Right hindlimb (tissue), 1 donor: ENCODE measurements around the gene GARRE1.
A peak's percentile ranks its signal among the peaks of the same experiment; 100 is the strongest.
"Not testable (repeated sequence)": the region's sequence is repeated elsewhere in the genome, so short reads cannot be mapped to it uniquely, and the experiment has no call there.

Experiments used
- DNase-seq: peaks from one replicate; pipeline ENCODE4 v3.0.0-alpha.2; 2018

GARRE1 gene

DNA sequence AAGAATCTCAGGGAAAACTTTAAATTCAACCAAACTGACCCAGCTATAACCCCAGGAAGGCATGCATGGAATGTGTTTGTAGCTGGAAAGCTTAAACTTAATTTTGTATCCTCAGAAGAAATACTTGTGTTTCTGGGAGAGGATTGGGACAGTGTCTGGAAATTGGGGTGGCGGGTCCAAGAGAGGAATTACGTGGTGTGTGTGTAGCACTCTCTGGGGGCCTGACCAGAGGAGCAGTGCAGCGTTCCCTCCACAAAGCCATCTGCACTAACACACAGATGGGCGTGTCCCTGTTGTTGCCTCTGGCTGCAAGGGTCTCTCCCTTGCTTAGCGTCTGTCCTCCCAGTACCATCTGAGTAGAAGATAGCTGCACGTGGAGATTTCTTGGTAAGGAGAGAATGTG lies 6.4 kb downstream of the GARRE1 start:
- peak; percentile 59 for DNase-seq

DNA sequence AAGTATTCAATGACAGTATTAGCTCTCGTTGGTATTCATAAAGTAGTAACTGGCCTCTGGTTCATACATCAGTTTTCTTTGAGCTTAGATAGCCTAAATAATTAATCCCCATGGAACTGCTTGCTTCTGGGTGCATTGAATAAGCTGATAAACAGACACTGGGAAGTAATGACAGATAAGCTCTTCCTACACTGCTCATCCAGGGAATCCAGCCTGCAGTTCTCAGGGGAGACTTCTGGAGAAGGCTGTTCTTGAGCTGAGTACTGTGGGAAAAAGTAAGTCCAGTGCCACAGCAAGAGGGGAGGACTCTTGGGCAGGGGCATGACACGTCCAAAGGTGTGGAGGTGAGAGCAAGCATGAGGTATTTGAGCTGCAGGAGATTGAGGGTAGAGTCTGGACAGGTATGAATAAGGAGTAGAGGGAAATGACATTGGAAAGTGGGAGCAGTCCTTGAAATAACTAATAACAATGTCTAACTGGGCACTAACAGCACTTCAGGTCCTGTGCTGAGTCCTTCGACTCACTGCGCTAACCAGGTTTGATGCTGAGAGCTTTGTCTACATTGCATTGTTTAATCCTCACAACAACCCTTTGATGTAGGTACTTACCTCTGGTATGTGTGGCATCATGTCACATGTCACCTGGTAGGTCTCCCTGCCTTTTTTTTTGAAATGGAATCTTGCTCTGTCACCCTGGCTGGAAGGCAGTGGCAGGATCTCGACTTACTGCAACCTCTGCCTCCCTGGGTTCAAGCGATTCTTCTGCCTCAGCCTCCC lies 7.2 kb downstream of the GARRE1 start:
- DNase-seq: no peak

DNA sequence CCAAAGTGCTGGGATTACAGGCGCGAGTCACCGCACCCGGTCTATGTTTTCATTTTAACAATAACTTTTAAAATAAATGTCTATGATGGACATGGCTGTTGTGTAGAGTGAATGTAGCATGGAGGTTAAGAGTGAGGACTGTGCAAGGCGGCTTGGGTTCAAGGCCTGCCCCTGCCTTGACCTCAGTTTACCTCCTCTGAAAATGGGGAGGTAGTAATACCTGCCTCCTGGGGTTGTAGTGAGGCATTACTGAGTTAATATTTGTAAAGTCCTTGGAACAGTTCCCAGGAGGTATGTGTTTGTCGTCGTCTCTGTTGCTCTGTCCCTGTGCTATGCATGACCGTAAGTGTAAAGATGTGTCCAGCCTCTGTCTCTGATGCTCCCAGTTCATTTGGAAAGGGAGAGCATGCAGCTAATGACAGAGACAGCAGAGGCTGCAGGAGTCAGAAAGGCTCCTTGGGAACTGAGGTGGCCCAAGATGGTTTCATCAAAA lies 9.4 kb downstream of the GARRE1 start:
- DNase-seq: no peak

DNA sequence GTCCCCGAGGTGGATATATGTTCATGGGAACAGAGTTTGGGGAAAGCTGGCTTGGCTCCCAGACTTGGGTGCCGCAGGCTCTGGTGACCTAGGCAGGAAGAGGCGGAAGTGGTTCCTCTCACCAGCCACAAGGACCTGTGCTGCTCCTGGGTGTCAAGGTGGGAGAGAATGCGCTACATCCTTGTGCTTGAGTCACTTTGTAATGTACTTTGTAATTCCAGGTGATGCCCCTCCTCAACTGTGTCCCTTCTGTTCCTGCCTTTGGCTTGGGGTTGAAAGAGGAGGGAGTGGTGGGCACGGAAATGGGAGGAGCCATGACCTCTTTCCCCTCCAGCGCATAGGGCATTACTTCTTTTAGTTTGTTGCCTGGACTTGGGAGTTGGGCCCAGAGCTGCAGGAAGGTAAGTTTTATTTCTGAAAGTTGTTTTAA lies 10.9 kb downstream of the GARRE1 start:
- no peak for DNase-seq

DNA sequence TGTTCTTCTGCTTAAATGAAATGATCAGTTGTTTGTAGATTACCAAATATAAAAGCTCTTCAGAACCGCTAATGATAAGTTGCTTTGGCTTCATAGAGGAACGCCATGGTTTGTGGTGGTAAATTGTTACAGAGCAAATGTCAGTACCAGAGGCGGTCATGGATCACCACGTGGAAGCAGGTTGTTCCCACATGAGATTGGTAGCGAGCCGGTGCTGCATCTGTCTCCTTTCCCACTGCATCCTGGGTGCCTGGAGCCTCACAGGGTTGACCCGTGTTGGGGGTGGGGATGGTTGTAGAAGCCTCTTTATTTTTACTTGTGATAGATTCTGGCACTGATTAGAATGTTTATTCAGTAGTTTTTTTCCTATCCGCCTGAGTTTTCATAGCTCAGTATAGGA lies 14.7 kb downstream of the GARRE1 start:
- peak; percentile 30 for DNase-seq

DNA sequence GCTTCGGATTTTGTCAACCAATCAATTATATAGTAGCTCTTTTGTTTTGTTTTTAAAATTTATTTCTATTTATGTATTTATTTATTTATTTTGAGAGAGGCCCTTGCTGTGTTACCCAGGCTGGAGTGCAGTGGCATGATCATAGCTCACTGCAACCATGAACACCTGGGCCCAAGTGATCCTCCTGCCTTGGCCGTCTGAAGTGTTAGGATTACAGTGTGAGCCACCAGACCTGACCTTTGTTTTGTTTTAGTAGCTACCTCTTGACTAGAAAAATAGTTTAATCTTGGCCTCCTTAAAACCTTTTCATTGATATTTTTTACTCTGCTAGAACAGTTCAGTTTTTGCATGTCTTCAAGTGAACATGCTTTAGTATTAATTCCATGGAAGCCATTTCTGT lies 15.1 kb downstream of the GARRE1 start:
- DNase-seq: no peak

DNA sequence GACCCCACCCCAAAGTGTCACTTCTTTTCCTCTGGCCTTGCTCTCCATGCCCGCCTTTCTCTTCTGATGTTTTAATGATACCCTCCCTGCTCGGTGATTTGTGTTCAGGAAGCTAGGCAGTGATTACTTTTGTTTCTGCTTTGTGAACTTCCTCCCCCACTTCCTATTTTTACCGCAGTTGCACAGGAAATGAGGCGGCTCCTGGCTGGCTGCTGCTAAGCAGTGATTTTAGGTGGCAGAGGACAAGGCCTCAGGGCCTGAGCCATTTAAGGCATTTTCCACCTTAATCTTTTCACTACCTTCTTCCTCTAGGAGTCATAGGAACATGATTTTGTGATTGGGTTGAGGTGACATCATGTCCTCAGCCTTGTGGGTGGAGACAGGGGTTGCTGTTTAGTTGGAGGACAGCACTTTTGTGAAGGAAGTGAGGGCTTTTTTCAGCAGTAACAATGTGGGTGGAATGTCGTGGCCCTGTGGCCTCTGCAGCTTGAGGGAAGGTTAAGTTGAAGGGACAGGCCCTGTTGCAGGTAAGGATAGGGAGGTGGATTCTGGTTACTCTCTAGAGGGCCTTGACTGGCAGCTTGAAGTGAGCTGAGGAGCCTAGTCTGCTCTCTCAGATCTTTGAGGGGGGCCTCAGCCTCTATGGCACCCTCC lies 15.7 kb downstream of the GARRE1 start:
- DNase-seq: peak; percentile 57

DNA sequence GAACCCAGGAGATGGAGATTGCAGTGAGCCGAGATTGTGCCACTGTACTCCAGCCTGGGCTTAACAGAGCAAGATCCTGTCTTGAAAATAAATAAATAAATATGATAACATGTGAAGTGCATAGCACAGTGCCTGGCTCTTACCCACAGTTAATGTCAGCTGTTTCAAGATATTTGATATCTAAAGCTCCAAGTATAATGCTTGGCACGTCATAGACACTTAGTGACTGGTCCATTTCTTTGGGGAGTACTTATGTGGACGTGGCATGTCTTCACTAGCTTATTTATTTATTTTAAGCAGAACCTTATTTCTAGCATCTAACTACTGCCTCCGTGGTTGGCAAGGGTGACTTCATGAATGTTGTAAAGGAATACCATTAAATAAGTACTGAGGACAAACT lies 18.8 kb downstream of the GARRE1 start:
- DNase-seq: no peak

DNA sequence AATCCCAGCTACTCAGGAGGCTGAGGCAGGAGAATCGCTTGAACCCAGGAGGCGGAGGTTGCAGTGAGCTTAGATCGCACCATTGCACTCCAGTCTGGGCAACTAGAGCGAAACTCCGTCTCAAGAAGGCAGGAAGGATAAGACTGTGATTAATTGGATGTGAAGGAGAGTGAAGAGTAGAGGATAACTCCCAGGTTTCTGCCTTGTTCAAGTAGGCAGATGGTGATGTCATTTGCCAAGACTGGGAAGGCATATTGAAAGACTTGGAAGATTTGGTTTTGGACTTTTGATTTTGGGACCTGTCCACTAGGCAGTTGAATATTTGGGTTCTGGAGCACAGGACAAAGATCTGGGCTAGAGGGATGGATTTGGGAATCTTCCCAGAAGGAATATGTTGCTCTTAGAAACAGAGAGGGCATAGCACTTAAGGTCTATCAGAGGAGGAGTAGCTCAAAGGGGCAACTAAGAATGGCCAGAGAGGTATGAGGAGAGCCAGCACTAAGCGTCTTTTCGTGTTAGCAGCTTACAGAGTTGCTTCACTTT lies 20.0 kb downstream of the GARRE1 start:
- no peak for DNase-seq

DNA sequence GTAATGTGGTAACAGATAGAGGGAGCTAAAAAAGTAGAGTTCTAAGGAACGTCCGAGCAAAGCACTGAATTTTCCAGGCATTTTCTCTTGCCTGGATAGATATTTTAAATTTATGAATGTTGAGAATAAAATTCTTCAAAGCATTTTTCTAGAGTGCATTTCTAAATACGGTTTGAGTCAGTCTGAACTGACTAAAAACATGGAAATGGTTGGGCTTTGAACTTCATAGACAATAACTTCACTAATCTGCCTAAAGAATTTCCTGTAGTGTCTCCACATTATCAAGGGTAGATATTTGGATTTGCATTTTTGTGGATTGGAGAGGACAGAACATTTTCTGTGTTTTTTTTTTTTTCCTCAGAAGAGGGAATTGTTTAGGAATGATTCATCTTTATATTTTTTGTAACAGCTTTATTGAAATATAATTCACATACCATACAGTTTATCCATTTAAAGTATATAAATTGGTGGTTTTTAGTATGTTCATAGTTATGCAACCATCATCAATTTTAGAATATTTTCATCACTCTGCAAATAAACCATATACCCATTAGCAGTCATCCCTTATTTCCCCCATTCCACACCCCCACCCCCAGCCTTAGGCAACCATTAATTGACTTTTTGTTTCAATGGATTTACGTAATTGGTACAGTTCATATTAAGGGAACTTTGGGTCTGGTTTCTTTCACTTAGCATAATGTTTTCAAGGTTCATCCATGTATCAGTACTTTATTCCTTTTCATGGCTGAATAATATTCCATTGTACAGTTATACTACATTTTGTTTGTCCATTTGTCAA lies 20.7 kb downstream of the GARRE1 start:
- DNase-seq: no peak

DNA sequence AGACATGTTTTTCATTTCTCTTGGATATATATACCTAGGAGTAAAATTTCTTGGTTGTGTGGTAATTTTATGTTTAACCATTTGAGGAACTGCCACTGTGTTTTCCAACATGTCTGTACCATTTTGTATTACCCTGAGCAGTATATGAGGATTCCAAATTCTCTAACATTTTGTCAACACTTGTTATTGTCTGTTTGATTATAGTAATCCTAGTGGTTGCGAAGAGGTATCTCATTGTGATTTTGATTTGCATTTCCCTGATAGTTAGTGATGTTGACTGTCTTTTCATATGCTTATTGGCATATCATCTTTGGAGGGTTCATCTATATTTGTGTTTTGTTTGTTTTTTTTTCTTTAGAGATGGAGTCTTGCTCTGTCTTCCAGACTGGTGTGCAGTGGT lies 21.4 kb downstream of the GARRE1 start:
- DNase-seq: no peak

DNA sequence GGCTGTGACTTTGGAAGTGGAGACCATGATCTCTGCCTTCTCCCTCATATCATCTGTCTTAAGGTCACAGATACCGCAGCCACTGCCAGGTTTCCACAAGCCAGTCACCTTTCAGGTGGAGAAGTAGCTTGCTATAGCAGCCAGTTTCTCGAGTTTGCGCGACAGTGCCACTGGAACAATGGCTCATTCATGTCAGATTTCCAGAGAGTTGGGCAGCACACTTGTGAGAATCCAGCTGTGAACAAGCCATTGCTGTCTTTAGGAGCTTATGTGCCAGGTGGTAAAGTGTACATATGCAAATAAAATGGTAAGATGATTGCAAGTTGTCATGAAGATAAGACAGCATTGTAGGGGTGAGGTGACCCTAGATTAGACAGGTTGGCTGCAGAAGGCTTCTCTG lies 22.3 kb downstream of the GARRE1 start:
- DNase-seq: no peak

DNA sequence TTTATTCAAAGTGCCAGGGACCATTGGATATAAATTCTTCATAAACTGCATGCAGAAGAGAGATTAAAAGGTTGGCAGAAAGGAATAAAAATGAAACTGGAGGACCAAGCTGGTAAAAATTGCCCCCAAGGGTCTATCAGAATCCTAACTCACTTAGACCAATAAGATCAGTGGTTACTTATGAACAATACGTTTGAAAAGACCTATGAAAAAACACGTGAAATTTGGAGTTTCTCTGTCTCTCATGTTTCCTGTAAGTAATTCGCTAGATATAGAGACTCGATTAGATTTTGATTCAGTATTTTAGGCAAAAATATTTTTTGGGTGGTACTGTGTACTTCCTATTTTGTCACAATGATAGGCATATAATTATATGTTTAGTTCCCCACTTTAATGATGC lies 22.9 kb downstream of the GARRE1 start:
- DNase-seq: no peak

DNA sequence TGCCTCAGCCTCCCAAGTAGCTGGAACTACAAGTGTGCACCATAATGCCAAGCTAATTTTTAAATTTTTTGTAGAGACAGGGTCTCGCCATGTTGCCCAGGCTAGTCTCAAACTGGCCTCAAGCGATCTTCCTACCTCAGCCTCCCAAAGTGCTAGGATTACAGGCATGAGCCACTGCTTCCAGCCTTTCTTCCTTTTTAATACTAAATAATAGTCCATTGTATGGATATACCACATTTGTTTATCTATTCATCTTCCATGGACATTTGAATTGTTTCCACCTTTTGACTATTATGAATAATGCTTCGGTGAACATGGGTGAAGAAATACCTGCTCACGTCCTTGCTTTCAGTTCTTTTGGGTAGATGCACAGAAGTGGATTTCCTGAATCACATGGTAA lies 24.4 kb downstream of the GARRE1 start:
- DNase-seq: no peak

DNA sequence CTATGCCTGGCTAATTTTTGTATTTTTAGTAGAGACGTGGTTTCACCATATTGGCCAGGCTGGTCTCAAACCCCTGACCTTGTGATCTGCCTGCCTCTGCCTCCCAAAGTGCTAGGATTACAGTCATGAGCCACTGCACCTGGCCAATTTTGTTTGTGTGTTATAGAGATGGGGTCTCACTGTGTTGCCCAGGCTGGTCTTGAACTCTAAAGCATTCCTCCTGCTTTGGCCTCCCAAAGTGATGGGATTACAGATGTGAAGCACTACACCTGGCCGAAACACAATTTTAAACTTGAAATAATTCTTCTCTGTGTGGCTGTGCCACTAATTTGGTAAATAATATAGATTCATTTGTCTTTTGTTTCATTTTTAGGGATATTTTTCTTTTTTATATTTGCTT lies 27.1 kb downstream of the GARRE1 start:
- not testable (repeated sequence) for DNase-seq

DNA sequence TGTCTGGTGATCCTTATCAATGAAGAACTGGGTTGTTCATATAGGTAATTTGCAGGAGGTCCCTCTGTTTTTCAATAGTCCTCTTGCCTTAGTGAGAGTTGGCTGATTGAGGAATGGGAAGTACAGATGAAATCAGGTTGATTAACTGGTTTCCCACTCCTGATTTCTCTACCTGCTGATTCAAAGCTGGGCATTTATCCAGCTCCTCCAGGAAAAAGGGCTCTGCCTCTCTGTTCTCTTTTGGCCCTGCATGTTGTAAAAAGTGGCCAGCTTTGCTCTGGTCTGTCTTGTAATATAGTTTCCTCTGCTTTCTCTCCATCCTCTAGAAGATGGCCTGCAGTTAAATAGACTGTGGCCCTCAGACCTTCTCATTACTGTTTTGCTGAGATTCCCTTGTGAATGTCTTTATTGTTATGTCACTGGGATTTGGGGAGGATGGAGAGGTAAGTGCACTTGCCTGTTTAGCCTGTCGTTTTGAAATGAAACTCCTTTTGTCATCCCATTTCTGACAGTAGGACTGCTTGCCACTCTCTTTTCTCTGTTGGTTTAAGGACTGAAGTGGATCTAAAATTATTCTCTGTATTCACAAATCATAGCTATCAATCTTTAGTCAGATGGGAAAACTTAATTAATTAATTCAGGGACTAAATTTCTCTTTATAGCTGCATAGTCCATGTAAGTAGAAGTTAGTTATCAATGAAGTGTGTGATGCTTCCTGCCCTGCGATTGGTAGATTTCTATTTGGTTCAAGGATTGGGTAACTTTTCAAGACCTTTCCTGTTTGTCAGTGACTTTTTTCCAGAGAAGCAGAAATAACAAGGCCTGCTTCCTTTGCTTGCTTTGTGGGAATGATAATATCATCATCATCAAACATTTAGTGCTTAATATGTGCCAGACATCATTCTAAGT lies 28.5 kb downstream of the GARRE1 start:
- DNase-seq: no peak

DNA sequence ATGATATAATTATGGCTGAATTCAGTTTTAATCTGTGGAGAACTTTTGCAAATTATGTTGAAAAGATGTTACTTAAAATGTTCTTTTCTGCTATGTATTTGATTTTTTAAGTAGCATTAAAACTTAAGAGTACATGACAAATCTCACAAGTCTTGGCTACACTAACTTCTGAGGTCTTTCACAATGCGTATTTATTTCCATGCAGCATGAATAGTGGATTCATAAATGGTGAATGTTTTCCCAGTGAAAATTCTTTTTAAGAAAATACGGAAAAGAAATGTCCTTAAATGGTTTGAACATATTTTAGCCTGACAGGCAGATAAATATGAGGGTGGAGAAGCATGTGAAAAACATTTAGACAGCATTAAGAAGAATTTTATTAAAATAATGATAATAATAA lies 30.2 kb downstream of the GARRE1 start:
- DNase-seq: no peak

DNA sequence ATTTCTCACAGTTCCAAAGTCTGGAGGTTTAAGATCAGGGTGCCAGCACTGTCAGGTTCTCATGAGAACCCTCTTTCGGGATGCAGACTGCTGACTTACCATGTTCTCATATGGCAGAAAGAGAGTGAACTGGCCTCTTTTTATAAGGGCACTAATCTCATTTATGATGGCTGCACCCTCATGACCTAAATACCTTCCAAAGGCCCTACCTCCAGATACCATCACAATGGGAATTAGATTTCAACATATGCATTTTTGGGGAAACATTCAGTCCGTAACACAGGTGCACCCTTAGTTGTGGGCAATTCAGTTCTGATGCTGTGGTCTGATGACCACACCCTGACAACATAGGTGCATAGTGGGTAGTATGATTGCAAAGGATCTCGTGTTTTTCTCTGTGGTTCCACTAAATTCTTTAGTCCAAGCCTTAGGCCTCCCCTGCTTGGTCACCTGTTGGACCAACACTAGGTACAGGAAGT lies 33.3 kb downstream of the GARRE1 start:
- DNase-seq: no peak

DNA sequence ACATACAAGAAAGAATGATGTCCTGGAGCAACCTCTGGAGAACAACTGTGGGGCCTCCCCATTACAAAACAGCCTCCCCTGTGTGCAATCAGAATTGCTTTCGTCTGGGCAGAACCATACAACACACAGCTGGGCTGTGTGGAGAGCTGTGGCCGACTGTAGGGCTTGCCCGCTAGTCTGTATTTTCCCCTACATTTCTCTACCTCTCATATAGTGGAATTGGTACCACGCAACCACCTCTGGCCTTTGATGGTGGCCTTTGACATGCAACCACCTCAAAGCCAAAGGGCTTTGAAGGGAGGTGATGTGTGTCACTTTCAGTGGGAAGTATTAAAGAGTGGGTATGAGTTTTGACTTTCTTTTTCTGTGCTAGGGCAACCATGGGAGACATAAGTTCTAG lies 34.0 kb downstream of the GARRE1 start:
- DNase-seq: no peak

DNA sequence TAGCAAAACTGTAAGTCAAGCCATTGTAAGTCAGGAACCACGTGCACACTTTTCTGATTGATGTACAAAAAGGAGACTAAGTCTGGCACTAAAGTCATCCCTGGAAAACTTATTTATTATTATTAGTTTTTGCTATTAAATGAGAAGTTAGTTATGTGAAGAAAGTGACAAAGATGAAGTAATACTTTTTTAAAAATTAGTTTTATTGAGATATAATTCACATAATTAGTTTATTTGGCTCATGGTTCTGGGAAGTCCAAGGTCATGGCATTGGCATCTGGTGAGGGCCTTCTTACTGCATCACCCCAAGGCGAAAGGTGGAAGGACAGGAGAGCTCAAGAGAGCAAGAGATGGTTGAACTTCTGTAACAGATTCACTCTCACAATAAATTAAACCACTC lies 36.9 kb downstream of the GARRE1 start:
- no peak for DNase-seq

DNA sequence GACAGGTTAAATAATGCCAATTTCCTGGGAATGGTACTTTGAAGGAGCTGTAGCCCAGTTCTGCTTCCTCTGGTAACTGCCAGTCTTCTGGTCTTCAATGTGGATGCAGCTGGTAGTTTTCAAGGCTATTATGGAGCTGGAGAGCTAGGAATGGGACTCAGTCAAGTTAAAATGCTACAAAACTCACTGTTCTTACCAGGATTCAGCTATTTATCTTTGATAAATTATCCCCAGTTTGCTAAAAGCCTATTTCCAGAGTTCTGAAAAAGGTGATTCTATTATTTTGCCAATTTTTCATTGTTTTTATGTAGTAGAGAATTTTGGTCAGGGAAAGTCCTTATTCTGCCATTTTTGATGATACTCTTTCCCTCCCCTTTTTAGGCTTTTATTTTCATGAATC lies 40.7 kb downstream of the GARRE1 start:
- no peak for DNase-seq

DNA sequence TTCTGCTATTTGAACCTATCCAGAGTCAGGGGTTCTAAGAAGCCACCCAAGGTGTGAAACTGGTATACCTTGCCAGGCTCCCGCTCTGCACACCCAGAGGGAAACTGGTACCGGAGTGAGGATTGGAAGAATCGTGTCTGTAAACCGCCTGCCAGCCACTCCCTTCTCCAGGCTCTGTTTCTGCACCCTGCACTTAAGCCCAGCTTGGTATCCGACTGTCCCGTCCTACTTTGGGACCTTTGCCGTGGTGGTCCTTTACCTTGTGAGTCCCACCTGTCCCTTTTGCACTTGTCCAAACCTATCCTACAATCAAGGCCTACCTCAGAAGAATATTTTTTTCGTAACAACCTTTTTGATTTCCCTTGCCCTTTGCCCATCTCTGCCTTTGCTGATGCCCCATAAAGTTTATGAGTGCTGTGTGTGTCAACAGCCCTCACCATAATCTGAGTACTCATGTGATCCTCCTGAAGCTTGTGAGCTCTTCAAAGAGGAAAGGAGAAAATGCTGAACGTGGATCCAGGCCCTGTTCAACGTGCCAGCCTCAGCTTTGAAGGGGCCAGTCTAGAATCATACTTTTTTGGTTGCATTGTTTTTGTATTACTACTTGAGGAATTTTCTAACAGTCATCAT lies 44.7 kb downstream of the GARRE1 start:
- DNase-seq: no peak
